ENCODE measurements around the gene EPHB3. TPM values are rescaled to one million over a fixed set of nuclear protein-coding genes. Genes with fewer than 3 reads are reported as not detected.

EPHB3 gene
- total RNA-seq, 2 donors from 2014 or later, result 40.1 to 64.2 TPM

GRCh38 chr3:184570489-184570888 lies 8.9 kb downstream of the EPHB3 start:
- H3K27ac ChIP-seq, result no peak overlapping the region
- H3K36me3 ChIP-seq, result no peaks in the 10 kb centered on the region
- TF ChIP-seq, protein P1, sequence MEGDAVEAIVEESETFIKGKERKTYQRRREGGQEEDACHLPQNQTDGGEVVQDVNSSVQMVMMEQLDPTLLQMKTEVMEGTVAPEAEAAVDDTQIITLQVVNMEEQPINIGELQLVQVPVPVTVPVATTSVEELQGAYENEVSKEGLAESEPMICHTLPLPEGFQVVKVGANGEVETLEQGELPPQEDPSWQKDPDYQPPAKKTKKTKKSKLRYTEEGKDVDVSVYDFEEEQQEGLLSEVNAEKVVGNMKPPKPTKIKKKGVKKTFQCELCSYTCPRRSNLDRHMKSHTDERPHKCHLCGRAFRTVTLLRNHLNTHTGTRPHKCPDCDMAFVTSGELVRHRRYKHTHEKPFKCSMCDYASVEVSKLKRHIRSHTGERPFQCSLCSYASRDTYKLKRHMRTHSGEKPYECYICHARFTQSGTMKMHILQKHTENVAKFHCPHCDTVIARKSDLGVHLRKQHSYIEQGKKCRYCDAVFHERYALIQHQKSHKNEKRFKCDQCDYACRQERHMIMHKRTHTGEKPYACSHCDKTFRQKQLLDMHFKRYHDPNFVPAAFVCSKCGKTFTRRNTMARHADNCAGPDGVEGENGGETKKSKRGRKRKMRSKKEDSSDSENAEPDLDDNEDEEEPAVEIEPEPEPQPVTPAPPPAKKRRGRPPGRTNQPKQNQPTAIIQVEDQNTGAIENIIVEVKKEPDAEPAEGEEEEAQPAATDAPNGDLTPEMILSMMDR (IDR thresholded peaks at IDR 0.05), result no peak
- no peak for DNase-seq
- intact Hi-C loops (cut with DNase I), result no loop called here
- H3K4me1 ChIP-seq, result peaks cover 27% of the 10 kb centered on the region
- no peaks in the 10 kb centered on the region for H3K9me3 ChIP-seq
- no peaks in the 10 kb centered on the region for H3K27me3 ChIP-seq
- H3K4me3 ChIP-seq, result no peak overlapping the region
- H3K9ac ChIP-seq (ENCODE audit: low read depth in 2 of 2, low read length in 2 of 2), result peak overlapping the region in 1 of 2 donors; percentile 8

- H3K4me1 ChIP-seq, result peaks cover 14% of the 10 kb centered on the region
- no peak overlapping the region for H3K9ac ChIP-seq (ENCODE audit: low read depth in 2 of 2, low read length in 2 of 2)
- DNase-seq, result no peak
- H3K27ac ChIP-seq, result no peak overlapping the region
- H3K27me3 ChIP-seq, result no peaks in the 10 kb centered on the region
- no peaks in the 10 kb centered on the region for H3K9me3 ChIP-seq
- H3K4me3 ChIP-seq, result no peak overlapping the region
- intact Hi-C loops (cut with DNase I), result no loop called here
- H3K36me3 ChIP-seq, result no peaks in the 10 kb centered on the region
- TF ChIP-seq, protein P1 (IDR thresholded peaks at IDR 0.05), result no peak
Measured at GRCh38 chr3:184571750-184572377, 10.3 kb downstream of the EPHB3 start.

- no peaks in the 10 kb centered on the region for H3K36me3 ChIP-seq
- no peak for DNase-seq
Measured at GRCh38 chr3:184572633-184573270, 11.2 kb downstream of the EPHB3 start.

GRCh38 chr3:184574515-184575417 lies 13.2 kb downstream of the EPHB3 start:
- Histone ChIP-seq H3K36me3 (no peaks in the 10 kb centered on the region), H3K9me3 (no peaks in the 10 kb centered on the region), H3K4me1 (no peaks in the 10 kb centered on the region), H3K27me3 (no peaks in the 10 kb centered on the region), H3K9ac (ENCODE audit: low read depth in 2 of 2, low read length in 2 of 2) (no peak overlapping the region), H3K27ac (no peak overlapping the region), H3K4me3 (no peak overlapping the region)
- intact Hi-C loops (cut with DNase I), result no loop called here
- TF ChIP-seq, protein P1 (IDR thresholded peaks at IDR 0.05), result no peak
- no peak for DNase-seq

More at GRCh38 chr3:184572633-184573270, 11.2 kb downstream of the EPHB3 start:
- Histone ChIP-seq H3K9ac (ENCODE audit: low read depth in 2 of 2, low read length in 2 of 2) (no peak overlapping the region), H3K27me3 (no peaks in the 10 kb centered on the region), H3K9me3 (no peaks in the 10 kb centered on the region), H3K4me1 (peaks cover 5% of the 10 kb centered on the region), H3K27ac (no peak overlapping the region), H3K4me3 (no peak overlapping the region)
- TF ChIP-seq, protein P1 (IDR thresholded peaks at IDR 0.05), result no peak
- intact Hi-C loops (cut with DNase I), result no loop called here

DNA sequence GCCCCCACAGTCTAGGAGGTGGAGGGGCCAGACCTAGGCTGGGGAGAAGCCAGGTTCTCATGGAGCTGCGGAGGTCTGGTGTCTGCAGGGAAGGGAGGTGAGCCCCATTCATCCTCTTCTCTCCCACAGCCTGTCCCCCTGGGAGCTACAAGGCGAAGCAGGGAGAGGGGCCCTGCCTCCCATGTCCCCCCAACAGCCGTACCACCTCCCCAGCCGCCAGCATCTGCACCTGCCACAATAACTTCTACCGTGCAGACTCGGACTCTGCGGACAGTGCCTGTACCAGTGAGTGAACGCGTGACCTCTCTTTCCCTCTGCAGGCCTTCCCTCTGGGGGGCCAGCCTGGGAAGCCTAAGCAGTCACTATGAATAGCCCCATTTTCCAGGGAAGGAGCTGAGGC lies 14.1 kb downstream of the EPHB3 start:
- Histone ChIP-seq H3K9ac (ENCODE audit: low read depth in 2 of 2, low read length in 2 of 2) (no peak overlapping the region), H3K27ac (no peak overlapping the region), H3K9me3 (no peaks in the 10 kb centered on the region), H3K4me3 (no peak overlapping the region), H3K27me3 (no peaks in the 10 kb centered on the region), H3K36me3 (no peaks in the 10 kb centered on the region), H3K4me1 (no peaks in the 10 kb centered on the region)
- intact Hi-C loops (cut with DNase I), result no loop called here
- TF ChIP-seq, protein P1 (IDR thresholded peaks at IDR 0.05), result no peak
- DNase-seq, result no peak
